ENCODE data around the gene HECW1.

- TF ChIP-seq NFRKB (IDR thresholded peaks at IDR 0.05) (no peak), PKNOX1 (IDR thresholded peaks at IDR 0.05) (no peak), TARDBP (IDR thresholded peaks at IDR 0.05) (no peak), HDGF (IDR thresholded peaks at IDR 0.05; ENCODE audit: borderline replicate concordance) (no peak), L3MBTL2 (conservative IDR thresholded peaks at IDR 0.05) (no peak)
These were observed 430.3 kb downstream of the HECW1 start for GRCh38 chr7:43542716-43543115.

Data from HEK293T (cell line).